ENCODE measurements around the gene KRTCAP3.

GRCh38 chr2:27471961-27472360 is 29.8 kb downstream of the KRTCAP3 start:
- TF ChIP-seq CTCF (IDR thresholded peaks at IDR 0.05), result no peak
- TF ChIP-seq ZFX (IDR thresholded peaks at IDR 0.05; ENCODE audit: borderline replicate concordance), result no peak
